MG63 (cell line): ENCODE results near the gene OR3A1. TPM values are rescaled to one million over a fixed set of nuclear protein-coding genes. Genes with fewer than 3 reads are reported as not detected.
"Not testable (repeated sequence)": the region's sequence is repeated elsewhere in the genome, so short reads cannot be mapped to it uniquely, and the experiment has no call there.

Experiments
- DNase-seq: peaks from one replicate; pipeline ENCODE4 v3.0.0-alpha.2; 2020
- H3K27me3 ChIP-seq: fragments of 250-450 bp; sonication (Bioruptor Pico); 2 replicates; pipeline ENCODE4 v1.5.1; 2020; ENCODE audit warnings: mild to moderate bottlenecking, moderate library complexity
- H3K36me3 ChIP-seq: fragments of 250-450 bp; sonication (Bioruptor Pico); 2 replicates; pipeline ENCODE4 v1.5.1; 2020; ENCODE audit warnings: mild to moderate bottlenecking, moderate library complexity
- H3K4me3 ChIP-seq: fragments of 250-450 bp; sonication (Bioruptor Pico); 2 replicates; pipeline ENCODE4 v1.5.1; 2020; ENCODE audit warnings: mild to moderate bottlenecking, moderate library complexity
- H3K9me3 ChIP-seq: fragments of 250-450 bp; sonication (Bioruptor Pico); 2 replicates; pipeline ENCODE4 v1.5.1; 2020; ENCODE audit warnings: mild to moderate bottlenecking, moderate library complexity
- total RNA-seq: library from RNA; depleted of rRNA; stranded (reverse); fragments of >200 nt; shearing (Covaris generic); gene quantifications from 2 replicates; pipeline ENCODE4 v1.2.3, GENCODE V29; 2014; ENCODE audit warnings: low replicate concordance; rRNA removed

The OR3A1 gene, protein sequence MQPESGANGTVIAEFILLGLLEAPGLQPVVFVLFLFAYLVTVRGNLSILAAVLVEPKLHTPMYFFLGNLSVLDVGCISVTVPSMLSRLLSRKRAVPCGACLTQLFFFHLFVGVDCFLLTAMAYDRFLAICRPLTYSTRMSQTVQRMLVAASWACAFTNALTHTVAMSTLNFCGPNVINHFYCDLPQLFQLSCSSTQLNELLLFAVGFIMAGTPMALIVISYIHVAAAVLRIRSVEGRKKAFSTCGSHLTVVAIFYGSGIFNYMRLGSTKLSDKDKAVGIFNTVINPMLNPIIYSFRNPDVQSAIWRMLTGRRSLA
- total RNA-seq: not detected in 2 replicates

DNA sequence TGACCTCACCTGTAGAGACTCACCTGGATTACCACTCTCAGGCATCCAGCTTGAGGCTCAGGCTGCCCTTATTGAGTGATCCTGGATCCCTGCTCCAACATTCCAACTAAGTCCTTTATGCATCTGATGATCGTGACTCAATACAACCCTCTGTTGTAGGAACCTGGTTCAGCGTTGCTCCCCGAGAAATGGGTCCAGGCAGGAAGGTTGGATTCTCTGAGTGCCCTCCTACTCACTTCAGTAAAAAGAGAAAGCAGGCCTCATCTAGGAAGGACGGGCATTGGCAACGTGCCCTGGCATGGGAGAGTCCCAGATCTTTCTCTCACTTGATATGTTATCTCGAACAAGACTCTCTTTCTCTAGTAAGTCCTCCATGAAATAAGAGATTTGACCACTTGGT is at the start of gene OR3A1:
Gene OR3A1, minus strand, starts transcription at position 101 of the 400 bp plus-strand sequence. CDS start 5,778 bp downstream, outside the sequence.
- Histone ChIP-seq H3K4me3 (no peak within 1 kb of the TSS), H3K27me3 (peaks cover 2% of the 10 kb centered on the region), H3K9me3 (no peaks in the 10 kb centered on the region), H3K36me3 (no peaks in the 10 kb centered on the region)
- DNase-seq: no peak

DNA sequence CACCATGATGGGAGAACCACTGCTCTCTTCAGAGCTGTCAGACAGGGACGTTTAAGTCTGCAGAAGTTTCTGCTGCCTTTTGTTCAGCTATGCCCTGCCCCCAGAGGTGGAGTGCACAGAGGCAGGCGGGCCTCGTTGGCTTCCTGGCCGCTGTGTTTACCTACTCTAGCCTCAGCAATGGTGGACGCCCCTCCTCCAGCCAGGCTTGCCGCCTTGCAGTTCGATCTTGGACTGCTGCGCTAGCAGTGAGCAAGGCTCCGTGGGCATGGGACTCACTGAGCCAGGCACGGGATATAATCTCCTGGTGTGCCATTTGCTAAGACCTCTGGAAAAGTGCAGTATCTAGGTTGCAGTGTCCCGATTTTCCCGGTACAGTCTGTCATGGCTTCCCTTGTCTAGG is 44.6 kb upstream of the OR3A1 start:
- H3K9me3 ChIP-seq, H3K27me3 ChIP-seq, H3K36me3 ChIP-seq, H3K4me3 ChIP-seq, DNase-seq: not testable (repeated sequence)

DNA sequence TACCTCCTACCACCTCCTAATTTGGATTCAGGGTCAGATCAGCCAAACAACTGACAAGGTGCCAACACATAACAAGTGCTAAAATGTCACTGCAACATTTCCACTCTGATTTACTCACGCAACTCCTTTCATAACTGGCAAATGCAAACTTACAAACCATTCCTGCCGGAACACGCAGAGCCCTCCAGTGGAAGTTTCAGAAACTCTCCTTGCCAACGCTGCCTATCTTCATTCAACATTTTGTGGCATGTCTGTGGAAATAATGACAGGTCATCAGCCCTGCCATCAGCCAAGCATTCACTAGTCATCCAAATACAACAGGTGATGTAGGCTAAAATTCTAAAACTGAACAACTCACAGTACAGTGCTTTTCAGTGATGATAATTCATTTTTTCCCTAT is 37.7 kb upstream of the OR3A1 start:
- Histone ChIP-seq H3K27me3 (no peaks in the 10 kb centered on the region), H3K36me3 (no peaks in the 10 kb centered on the region), H3K4me3 (no peak overlapping the region), H3K9me3 (no peaks in the 10 kb centered on the region)
- DNase-seq: no peak

DNA sequence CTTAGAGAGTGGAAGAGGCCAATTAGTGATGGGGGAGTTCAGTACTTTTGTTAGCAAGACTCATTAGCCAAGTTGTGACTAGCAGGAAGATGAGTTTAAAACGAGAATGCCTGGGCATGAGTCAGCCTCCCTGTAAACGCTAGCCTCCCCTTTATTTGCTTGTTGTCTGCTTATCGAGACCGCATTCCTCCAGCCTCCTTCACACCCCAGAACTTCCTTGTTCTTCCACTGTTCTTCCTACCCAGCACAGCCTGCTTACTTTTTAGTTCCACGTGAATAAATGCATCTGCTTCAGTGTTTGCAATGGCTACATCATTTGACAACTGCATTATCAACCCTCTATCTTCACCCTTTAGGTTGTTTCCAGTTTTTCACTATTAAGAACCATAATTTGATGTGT is 20.2 kb upstream of the OR3A1 start:
- no peak for DNase-seq
- no peaks in the 10 kb centered on the region for H3K36me3 ChIP-seq

DNA sequence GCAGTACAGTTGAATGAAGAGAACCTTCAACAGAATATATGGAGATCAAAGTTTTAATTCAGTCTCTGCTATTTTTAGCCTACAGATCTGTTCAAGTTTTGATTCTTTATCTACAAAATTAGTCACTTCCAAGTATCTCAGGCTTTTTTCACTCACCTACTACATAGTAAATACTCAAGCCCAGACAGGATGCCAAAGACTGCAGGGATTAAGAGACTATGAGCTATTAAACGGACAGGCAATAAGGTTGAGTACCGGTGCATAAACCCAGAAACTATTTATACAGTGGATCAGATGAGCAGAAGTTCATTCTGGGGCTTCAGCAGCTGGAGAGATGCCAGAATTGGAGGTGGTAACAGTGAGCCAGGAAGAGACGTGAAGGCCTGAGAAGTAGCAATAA is 18.7 kb upstream of the OR3A1 start:
- DNase-seq: no peak
- Histone ChIP-seq H3K36me3 (no peaks in the 10 kb centered on the region), H3K4me3 (no peak overlapping the region), H3K27me3 (no peaks in the 10 kb centered on the region), H3K9me3 (no peaks in the 10 kb centered on the region)

More for the DNA sequence above, 20.2 kb upstream of the OR3A1 start:
- H3K4me3 ChIP-seq: no peak overlapping the region
- no peaks in the 10 kb centered on the region for H3K27me3 ChIP-seq
- H3K9me3 ChIP-seq: no peaks in the 10 kb centered on the region

DNA sequence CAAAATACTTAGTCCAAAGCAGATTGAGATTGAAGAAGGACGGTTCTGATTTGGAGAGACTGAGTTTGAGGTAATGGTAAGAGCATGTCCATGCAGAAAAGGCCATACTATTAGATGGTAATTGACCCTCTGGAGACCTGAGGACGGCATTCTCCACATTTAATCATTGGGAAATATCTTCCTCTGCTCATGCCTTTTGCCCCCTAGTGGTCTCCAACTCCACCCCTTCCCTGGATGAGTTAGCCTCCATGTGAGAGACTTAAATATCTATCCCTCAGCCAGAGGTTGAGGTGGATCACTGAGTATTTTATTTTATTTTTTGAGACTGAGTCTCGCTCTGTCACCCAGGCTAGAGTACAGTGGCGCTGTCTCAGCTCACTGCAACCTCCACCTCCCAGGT is 10.4 kb upstream of the OR3A1 start:
- Histone ChIP-seq H3K9me3 (no peaks in the 10 kb centered on the region), H3K27me3 (no peaks in the 10 kb centered on the region), H3K4me3 (no peak overlapping the region), H3K36me3 (no peaks in the 10 kb centered on the region)
- DNase-seq: no peak

DNA sequence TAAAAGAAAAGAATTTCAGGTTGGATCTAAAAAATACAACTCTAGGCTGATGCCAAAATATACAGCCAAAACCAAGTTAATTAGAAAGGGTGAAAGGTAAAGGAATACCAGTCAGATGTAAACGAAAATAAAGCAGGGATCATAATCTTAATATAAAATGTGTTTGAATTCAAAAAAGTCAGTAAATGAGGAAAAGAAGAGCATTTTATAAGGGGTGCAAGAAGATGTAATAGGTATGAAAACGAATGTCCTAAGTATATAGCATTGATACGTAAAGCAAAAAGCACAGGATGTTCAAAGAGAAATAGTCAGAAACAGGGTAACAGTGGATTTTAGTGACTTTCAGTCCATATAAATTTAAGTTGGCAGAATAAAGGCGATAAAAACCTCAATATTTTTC is 2.5 kb downstream of the OR3A1 start:
- Histone ChIP-seq H3K4me3 (no peak overlapping the region), H3K9me3 (no peaks in the 10 kb centered on the region), H3K27me3 (peaks cover 2% of the 10 kb centered on the region), H3K36me3 (no peaks in the 10 kb centered on the region)
- no peak for DNase-seq

DNA sequence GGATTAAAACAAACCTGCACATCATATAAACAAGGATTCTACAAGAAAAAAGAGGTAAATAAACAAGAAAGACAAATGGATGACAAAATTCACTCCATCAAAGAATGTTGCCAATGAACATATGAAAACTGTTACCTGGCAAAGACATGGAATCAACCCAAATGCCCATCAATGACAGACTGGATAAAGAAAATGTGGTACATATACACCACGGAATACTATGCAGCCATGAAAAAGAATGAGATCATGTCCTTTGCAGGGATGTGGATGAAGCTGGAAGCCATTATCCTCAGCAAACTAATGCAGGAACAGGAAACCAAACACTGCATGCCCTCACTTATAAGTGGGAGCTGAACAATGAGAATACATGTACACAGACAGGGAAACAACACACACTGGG is 4.6 kb downstream of the OR3A1 start:
- H3K27me3 ChIP-seq, H3K4me3 ChIP-seq, H3K9me3 ChIP-seq, H3K36me3 ChIP-seq, DNase-seq: not testable (repeated sequence)

DNA sequence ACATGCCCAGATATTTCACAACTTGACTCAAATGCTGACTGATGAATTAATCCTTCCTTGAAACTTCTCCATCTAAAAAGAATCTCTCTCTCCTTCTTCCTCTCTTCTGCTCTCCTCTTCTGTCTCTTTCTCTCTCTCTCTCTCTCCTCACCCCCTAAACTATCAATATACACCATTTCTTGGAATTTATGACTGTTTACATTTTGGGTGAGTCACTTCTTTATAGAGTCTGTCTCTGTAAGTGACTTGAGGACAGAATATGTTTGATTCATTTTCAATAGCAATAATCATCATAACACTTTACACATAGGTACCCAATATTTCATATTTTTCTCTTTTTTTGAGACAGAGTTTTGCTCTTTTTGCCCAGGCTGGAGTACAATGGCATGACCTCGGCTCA is 15.3 kb downstream of the OR3A1 start:
- no peaks in the 10 kb centered on the region for H3K36me3 ChIP-seq
- no peak overlapping the region for H3K4me3 ChIP-seq
- no peaks in the 10 kb centered on the region for H3K9me3 ChIP-seq
- no peaks in the 10 kb centered on the region for H3K27me3 ChIP-seq
- DNase-seq: no peak

DNA sequence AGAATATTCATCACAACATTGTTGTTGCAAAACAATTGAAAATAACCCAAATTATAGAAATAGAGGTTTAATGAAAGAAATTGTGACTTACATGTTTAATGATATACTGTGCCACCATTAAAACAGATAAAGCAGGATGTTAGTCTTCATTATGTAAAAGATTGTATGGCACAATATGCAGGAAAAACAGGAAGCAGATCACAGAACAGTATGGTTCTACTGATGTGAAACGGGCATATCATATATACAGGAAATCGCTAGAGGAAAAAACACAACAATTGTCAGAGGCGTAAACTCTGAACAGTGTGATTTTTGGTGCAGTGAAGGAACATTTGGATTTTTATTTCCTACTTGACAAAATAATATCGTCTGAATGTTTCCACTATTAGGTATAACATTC is 22.0 kb downstream of the OR3A1 start:
- no peaks in the 10 kb centered on the region for H3K9me3 ChIP-seq
- DNase-seq: no peak
- no peaks in the 10 kb centered on the region for H3K36me3 ChIP-seq
- H3K4me3 ChIP-seq: no peak overlapping the region
- no peaks in the 10 kb centered on the region for H3K27me3 ChIP-seq

DNA sequence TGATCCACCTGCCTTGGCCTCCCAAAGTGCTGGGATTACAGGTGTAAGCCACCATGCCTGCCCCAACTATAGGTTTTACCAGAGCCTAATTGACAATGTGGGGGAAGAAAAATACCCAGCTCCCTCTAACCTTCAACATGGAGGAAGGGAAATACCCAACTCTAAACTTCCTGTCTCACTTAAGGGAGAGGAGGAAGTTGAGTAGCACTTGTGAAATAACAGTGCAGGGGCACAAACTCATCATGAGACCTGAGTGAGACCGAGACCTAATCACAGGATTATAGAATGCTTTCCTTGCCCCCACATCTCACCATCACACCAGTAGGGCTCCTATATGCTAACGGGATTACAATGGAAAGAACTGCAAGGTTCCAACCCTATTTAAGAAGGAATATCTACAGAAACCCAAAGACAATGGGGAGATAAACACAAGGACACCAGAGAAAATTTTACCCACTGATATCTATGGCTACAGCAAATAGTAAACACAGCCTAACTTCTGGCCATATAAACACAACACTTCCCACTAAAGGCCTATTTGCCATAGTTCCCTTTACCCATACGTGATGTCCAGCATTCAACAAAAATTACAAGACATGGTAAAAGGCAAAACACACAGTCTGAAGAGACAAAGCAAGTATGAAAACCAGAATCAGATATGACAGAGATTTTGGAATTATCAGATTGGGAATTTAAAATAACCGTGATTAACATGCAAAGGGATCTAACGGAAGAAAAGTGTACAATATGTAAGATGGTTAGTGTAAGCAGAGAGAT is 26.9 kb downstream of the OR3A1 start:
- H3K36me3 ChIP-seq: no peaks in the 10 kb centered on the region
- no peaks in the 10 kb centered on the region for H3K27me3 ChIP-seq
- H3K4me3 ChIP-seq: no peak overlapping the region
- no peak for DNase-seq
- no peaks in the 10 kb centered on the region for H3K9me3 ChIP-seq

DNA sequence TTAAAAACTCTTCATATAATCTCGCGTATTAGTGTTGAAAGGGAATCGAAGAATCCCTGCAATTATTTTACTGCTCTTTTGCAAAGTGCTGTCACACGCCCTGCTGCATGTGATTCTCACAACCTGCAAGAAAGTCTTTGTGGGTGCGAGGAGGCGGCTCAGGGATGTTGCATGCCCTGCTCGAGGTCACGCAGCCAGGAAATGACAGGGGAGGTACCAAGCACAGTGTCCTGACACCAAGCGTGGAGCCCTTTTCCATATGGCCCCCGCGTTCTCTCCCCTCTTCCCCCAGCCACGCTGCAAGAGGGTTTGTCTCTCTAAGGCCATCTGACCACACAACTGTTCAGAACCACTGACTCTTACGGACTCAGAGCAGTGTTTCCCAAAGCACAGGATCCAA is 37.6 kb downstream of the OR3A1 start:
- Histone ChIP-seq H3K4me3 (no peak overlapping the region), H3K9me3 (no peaks in the 10 kb centered on the region), H3K27me3 (no peaks in the 10 kb centered on the region), H3K36me3 (no peaks in the 10 kb centered on the region)
- DNase-seq: no peak

DNA sequence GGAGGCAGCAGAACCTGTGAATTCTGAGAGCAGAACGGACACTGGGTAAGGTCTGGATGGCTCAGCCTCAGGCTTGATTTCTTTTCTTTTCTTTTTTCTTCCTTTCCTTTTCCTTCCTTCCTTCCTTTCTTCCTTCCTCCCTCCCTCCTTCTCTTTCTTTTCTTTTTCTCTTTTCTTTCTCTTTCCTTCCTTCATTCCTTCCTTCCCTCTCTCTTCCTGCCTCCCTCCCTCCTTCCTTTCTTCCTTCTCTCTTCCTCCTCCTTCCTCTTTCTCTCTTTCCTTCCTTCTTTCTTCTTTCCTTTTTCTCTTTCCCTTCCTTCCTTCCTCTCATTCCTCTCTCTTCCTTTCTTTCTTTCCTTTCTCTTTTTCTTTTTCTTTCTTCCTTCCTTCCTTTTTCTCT is 38.0 kb downstream of the OR3A1 start:
- no peaks in the 10 kb centered on the region for H3K27me3 ChIP-seq
- no peaks in the 10 kb centered on the region for H3K36me3 ChIP-seq
- no peaks in the 10 kb centered on the region for H3K9me3 ChIP-seq
- DNase-seq: no peak
- no peak overlapping the region for H3K4me3 ChIP-seq

DNA sequence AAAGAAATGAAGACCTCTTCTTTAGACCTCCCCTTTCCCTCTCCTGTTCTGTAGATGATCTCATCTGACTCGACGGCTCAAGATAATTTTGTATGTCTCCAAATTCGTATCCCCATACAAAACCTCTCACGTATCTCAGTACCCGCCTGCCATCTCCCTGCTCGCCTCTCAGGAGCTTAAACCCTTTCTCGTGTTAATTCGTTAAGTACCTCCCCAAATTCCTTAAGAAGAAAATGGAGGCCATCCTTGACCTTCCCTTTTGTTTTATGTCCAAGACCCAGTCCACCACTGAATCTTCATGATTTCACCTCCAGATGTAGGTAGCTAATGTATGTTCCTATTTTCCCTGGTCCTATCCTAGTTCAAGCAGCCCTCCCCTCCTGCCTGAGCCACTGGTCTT is 41.6 kb downstream of the OR3A1 start:
- no peaks in the 10 kb centered on the region for H3K27me3 ChIP-seq
- no peak for DNase-seq
- H3K36me3 ChIP-seq: no peaks in the 10 kb centered on the region
- no peaks in the 10 kb centered on the region for H3K9me3 ChIP-seq
- no peak overlapping the region for H3K4me3 ChIP-seq

DNA sequence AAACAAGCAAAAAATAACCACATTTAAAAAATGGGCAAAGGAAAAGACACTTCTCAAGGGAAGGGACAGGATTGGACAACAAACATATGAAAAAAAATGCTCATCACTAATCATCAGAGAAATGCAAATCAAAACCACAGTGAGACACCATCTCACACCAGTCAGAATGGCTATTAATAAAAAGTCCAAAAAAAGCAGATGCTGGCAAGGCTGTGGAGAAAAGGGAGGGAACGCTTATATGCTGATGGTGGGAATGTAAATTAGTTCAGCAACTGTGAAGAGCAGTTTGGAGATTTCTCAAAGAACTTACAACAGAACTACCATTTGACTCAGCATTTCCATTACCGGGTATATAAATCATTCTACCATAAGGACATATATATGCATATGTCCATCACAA is 49.1 kb downstream of the OR3A1 start:
- not testable (repeated sequence) for H3K4me3 ChIP-seq, H3K36me3 ChIP-seq, H3K27me3 ChIP-seq, DNase-seq, H3K9me3 ChIP-seq

DNA sequence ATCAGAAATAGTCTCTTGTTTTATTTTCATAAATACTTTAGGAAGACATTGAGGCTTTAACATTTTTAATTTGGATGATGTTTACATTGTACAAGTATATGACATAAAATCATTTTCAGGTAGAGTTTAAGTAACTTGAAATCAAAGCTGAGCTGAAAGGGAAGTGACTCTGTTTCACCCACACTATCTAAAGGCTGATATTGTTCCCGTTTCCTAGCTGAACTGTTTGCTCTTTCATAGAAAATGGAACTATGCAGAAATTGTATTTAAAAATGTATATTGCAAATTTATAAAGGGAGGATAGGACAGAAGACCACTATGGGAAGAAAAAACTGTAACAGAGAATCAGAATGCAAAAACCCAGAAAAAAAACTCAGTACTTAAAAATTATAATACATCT is 53.3 kb downstream of the OR3A1 start:
- not testable (repeated sequence) for H3K9me3 ChIP-seq, H3K4me3 ChIP-seq, DNase-seq, H3K36me3 ChIP-seq, H3K27me3 ChIP-seq

DNA sequence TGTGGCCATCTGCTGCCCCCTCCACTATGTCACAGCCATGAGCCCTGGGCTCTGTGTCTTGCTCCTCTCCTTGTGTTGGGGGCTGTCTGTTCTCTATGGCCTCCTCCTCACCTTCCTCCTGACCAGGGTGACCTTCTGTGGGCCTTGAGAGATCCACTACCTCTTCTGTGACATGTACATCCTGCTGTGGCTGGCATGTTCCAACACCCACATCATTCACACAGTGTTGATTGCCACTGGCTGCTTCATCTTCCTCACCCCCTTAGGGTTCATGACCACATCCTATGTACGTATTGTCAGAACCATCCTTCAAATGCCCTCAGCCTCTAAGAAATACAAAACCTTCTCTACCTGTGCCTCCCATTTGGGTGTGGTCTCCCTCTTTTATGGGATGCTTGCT is 57.1 kb downstream of the OR3A1 start:
- not testable (repeated sequence) for H3K4me3 ChIP-seq, DNase-seq, H3K9me3 ChIP-seq, H3K27me3 ChIP-seq, H3K36me3 ChIP-seq
